CD14-positive monocyte (primary cell): ENCODE results near the gene ECEL1. TPM values are rescaled to one million over a fixed set of nuclear protein-coding genes. Genes with fewer than 3 reads are reported as not detected.
A peak's percentile ranks its signal among the peaks of the same experiment; 100 is the strongest.

Experiments
- DNase-seq, 3 donors: peaks; one replicate each; pipeline ENCODE4 v3.0.0-alpha.2; 2011 to 2022
- H2AFZ ChIP-seq: 2 replicates; pipeline ENCODE4 v1.6.0; 2012; ENCODE audit warnings: mild to moderate bottlenecking, low read depth, low read length, inconsistent platforms; ENCODE audit not compliant: insufficient read depth, poor library complexity, severe bottlenecking
- H3K27ac ChIP-seq, 2 donors: 1 replicate in 1 of 2; 2 replicates in 1 of 2; pipeline ENCODE4 v1.5.1; 2012 to 2013; ENCODE audit warnings: low read length in 2 of 2, control low read depth in 1 of 2, inconsistent platforms in 1 of 2, low read depth in 1 of 2, mild to moderate bottlenecking in 1 of 2
- H3K27me3 ChIP-seq, 2 donors: one replicate each; pipeline versions ENCODE4 v1.6.0 to v1.6.1; 2011 to 2013; ENCODE audit warnings: low read length in 2 of 2; ENCODE audit not compliant: control insufficient read depth in 2 of 2, insufficient read depth in 2 of 2
- H3K36me3 ChIP-seq, 2 donors: replicated peaks in 1 of 2; 1 replicate in 1 of 2; 2 replicates in 1 of 2; pipeline versions ENCODE4 v1.5.1 to v1.6.1; 2012 to 2013; ENCODE audit warnings: low read length in 2 of 2, control low read depth in 1 of 2, inconsistent platforms in 1 of 2, mild to moderate bottlenecking in 1 of 2; ENCODE audit not compliant: insufficient read depth in 2 of 2, control insufficient read depth in 1 of 2
- H3K4me1 ChIP-seq, 2 donors: 1 replicate in 1 of 2; 2 replicates in 1 of 2; pipeline versions ENCODE4 v1.5.1 to v1.6.1; 2012 to 2013; ENCODE audit warnings: low read length in 2 of 2, control low read depth in 1 of 2, inconsistent platforms in 1 of 2, mild to moderate bottlenecking in 1 of 2, moderate library complexity in 1 of 2; ENCODE audit not compliant: insufficient read depth in 2 of 2, control insufficient read depth in 1 of 2
- H3K4me2 ChIP-seq: replicated peaks from 2 replicates; pipeline ENCODE3; 2012; ENCODE audit warnings: low read length, moderate library complexity, mild to moderate bottlenecking; ENCODE audit not compliant: poor library complexity, severe bottlenecking; ENCODE audit errors: extremely low read depth
- H3K4me3 ChIP-seq, 3 experiments: fragments of 200-600 bp in 1 of 3; sonication (generic) in 1 of 3; replicated peaks in 1 of 3; 1 replicate in 2 of 3; 2 replicates in 1 of 3; pipeline ENCODE4 v1.5.1; 2011 to 2013; ENCODE audit warnings: low read length in 3 of 3, mild to moderate bottlenecking in 3 of 3, control low read depth in 2 of 3, low read depth in 2 of 3, inconsistent platforms in 1 of 3, moderate library complexity in 1 of 3
- H3K79me2 ChIP-seq: 2 replicates; pipeline ENCODE4 v1.6.0; 2012; ENCODE audit warnings: mild to moderate bottlenecking, control low read depth, inconsistent platforms, low read length, moderate library complexity; ENCODE audit not compliant: insufficient read depth
- H3K9ac ChIP-seq: 2 replicates; pipeline ENCODE4 v1.6.0; 2017; ENCODE audit warnings: low read length, mild to moderate bottlenecking; ENCODE audit not compliant: insufficient read depth, poor library complexity, severe bottlenecking
- H3K9me3 ChIP-seq, 2 donors: replicated peaks in 1 of 2; 1 replicate in 1 of 2; 2 replicates in 1 of 2; pipeline versions ENCODE4 v1.5.1 to v1.6.1; 2012 to 2013; ENCODE audit warnings: low read length in 2 of 2, control low read depth in 1 of 2; ENCODE audit not compliant: control insufficient read depth in 1 of 2, insufficient read depth in 1 of 2
- H4K20me1 ChIP-seq: 2 replicates; pipeline ENCODE4 v1.6.0; 2012; ENCODE audit warnings: mild to moderate bottlenecking, low read length, control low read depth, moderate library complexity; ENCODE audit not compliant: insufficient read depth
- H3K27ac Mint-ChIP-seq, 7 donors: one replicate each; pipeline ENCODE4 v1.8.0; 2020; ENCODE audit warnings: mild to moderate bottlenecking in 7 of 7, mixed read lengths in 7 of 7, moderate library complexity in 6 of 7, inconsistent platforms in 2 of 7
- H3K27me3 Mint-ChIP-seq, 3 donors: one replicate each; pipeline ENCODE4 v1.8.0; 2021 to 2022; ENCODE audit warnings: low read depth in 3 of 3, mild to moderate bottlenecking in 3 of 3, mixed read lengths in 3 of 3, moderate library complexity in 3 of 3, inconsistent platforms in 1 of 3
- H3K36me3 Mint-ChIP-seq, 2 donors: one replicate each; pipeline ENCODE4 v1.8.0; 2020; ENCODE audit warnings: mixed read lengths in 2 of 2, inconsistent platforms in 1 of 2, mild to moderate bottlenecking in 1 of 2
- H3K4me1 Mint-ChIP-seq: one replicate; pipeline ENCODE4 v1.8.0; 2020; ENCODE audit warnings: mild to moderate bottlenecking, mixed read lengths
- H3K4me3 Mint-ChIP-seq, 2 donors: one replicate each; pipeline ENCODE4 v1.8.0; 2020; ENCODE audit warnings: mild to moderate bottlenecking in 2 of 2, mixed read lengths in 2 of 2, moderate library complexity in 1 of 2
- H3K9me3 Mint-ChIP-seq, 7 donors: one replicate each; pipeline ENCODE4 v1.8.0; 2020 to 2022; ENCODE audit warnings: mixed read lengths in 7 of 7, mild to moderate bottlenecking in 6 of 7, moderate library complexity in 6 of 7, inconsistent platforms in 2 of 7
- WGBS: methylation state at CpG from one replicate; pipeline ENCODE4 v1.1.5; 2013; ENCODE audit warnings: missing lambda C conversion rate; ENCODE audit not compliant: insufficient coverage; 5-methylcytosine and 5-hydroxymethylcytosine counted together
- intact Hi-C, 2 donors: fragments of 100-400 bp; cut with micrococcal nuclease; formaldehyde crosslinking; loops; one replicate each; pipeline versions ENCODE4 v1.15.0 to v1.15.1; 2023
- polyA plus RNA-seq, 3 donors: library from polyadenylated mRNA; depleted of rRNA in 1 of 3; unstranded in 2 of 3; stranded (reverse) in 1 of 3; fragments of 300-500 nt in 2 of 3; fragments of >200 nt in 1 of 3; fragmentation: Illumina TruSeq in 2 of 3; gene quantifications; 1 replicate in 2 of 3; 2 replicates in 1 of 3; pipeline ENCODE4 v1.2.3, GENCODE V29; 2012 to 2021
- TF ChIP-seq, protein P1 (sequence below): fragments of 200-600 bp; IDR thresholded peaks from one replicate; pipeline ENCODE4 v1.8.0; 2022; ENCODE audit warnings: antibody characterized with exemption, mild to moderate bottlenecking

Gene ECEL1
- polyA plus RNA-seq, 3 donors = not detected

DNA sequence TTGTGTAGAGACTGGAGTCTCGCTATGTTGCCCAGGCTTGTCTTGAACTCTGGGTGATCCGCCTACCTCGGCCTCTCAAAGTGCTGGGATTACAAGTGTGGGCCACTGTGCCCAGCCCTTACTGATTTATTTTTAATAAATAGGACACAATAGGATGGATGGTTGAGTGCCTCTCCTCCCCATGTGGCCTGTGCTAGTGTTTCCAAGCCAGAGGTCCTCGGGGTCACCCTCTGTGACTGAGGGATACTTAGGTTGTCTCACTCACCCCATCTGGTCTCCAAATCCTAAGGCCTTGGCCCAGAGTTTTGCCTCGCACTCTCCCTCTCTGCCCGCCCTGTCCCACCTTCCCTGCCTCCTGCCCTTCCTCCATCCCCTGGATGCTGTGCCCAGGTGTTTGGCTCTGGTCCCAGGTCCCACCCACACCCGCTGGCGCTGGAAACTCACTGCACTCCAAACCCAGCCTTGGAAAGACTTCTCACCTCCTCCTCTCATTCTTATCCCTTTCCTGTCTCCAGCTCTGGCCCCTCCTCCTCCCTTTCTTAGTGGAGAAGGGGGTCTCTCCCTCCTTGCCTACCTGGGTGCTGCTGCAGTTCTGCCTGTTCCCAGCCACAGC, 4.7 kb upstream of the ECEL1 start:
- intact Hi-C loops = no loop called here
- WGBS = 100% methylated on average over 1 of the region's 8 CpGs
- no peak overlapping the region for H3K9ac ChIP-seq
- H3K4me3 ChIP-seq = no peak overlapping the region
- no peaks in the 10 kb centered on the region for H3K36me3 ChIP-seq
- no peaks in the 10 kb centered on the region for H4K20me1 ChIP-seq
- H3K4me1 ChIP-seq = no peaks in the 10 kb centered on the region
- H3K4me2 ChIP-seq = no peak overlapping the region
- TF ChIP-seq, protein P1, sequence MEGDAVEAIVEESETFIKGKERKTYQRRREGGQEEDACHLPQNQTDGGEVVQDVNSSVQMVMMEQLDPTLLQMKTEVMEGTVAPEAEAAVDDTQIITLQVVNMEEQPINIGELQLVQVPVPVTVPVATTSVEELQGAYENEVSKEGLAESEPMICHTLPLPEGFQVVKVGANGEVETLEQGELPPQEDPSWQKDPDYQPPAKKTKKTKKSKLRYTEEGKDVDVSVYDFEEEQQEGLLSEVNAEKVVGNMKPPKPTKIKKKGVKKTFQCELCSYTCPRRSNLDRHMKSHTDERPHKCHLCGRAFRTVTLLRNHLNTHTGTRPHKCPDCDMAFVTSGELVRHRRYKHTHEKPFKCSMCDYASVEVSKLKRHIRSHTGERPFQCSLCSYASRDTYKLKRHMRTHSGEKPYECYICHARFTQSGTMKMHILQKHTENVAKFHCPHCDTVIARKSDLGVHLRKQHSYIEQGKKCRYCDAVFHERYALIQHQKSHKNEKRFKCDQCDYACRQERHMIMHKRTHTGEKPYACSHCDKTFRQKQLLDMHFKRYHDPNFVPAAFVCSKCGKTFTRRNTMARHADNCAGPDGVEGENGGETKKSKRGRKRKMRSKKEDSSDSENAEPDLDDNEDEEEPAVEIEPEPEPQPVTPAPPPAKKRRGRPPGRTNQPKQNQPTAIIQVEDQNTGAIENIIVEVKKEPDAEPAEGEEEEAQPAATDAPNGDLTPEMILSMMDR = no peak
- DNase-seq = no peak
- no peaks in the 10 kb centered on the region for H3K79me2 ChIP-seq
- H3K4me3 Mint-ChIP-seq = no peak overlapping the region
- no peak overlapping the region for H3K27ac ChIP-seq
- peaks cover 8 to 21% of the 10 kb centered on the region in 2 donors for H3K27me3 ChIP-seq
- H3K9me3 Mint-ChIP-seq = peaks cover 0 to 5% (median 0%) of the 10 kb centered on the region in 7 donors
- no peaks in the 10 kb centered on the region for H3K36me3 Mint-ChIP-seq
- peaks cover 20 to 30% (median 26%) of the 10 kb centered on the region in 3 donors for H3K27me3 Mint-ChIP-seq
- H3K27ac Mint-ChIP-seq = peak overlapping the region in 1 of 7 donors; percentile 41
- H2AFZ ChIP-seq = no peak overlapping the region
- no peaks in the 10 kb centered on the region for H3K4me1 Mint-ChIP-seq
- H3K9me3 ChIP-seq = no peaks in the 10 kb centered on the region

DNA sequence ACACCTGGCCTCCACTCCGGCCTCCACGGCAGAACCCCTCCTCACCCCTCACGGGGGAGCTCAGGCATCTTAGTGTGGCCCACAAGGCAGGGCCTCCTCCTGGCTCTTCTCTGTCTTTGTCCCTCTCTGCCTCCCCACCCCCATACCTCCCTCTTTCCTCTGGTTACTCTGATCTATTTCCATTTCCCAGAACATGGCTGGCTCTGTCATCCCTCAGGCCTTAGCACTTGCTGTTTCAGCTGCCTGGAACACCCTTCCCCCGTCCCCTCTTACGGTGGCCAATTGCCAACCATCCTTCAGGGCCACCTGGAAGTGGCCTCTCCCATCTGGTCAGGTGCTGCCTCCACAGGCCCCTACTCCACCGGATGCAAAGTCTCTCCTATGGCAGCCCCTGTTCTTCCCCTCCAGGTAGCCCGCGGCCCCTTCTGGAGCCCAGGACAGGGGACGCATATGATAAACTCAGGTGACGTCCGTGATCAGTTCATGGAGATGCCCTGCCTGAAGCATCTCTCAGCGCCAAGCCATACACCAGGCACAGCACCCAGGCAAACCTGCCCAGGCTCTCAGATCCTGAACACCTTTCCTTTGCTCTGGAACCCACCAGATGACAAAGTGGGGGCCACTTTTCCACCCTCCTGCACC, 3.6 kb upstream of the ECEL1 start:
- Histone ChIP-seq H3K4me2 (no peak overlapping the region), H4K20me1 (no peaks in the 10 kb centered on the region), H3K9me3 (no peaks in the 10 kb centered on the region), H3K36me3 (no peaks in the 10 kb centered on the region), H3K9ac (no peak overlapping the region), H3K4me1 (no peaks in the 10 kb centered on the region), H3K27ac (no peak overlapping the region), H3K79me2 (no peaks in the 10 kb centered on the region), H2AFZ (no peak overlapping the region), H3K4me3 (no peak overlapping the region), H3K27me3 (peaks cover 11 to 28% of the 10 kb centered on the region in 2 donors)
- Mint-ChIP-seq H3K36me3 (no peaks in the 10 kb centered on the region), H3K4me1 (no peaks in the 10 kb centered on the region), H3K9me3 (peaks cover 0 to 5% (median 0%) of the 10 kb centered on the region in 7 donors), H3K4me3 (no peak overlapping the region), H3K27me3 (peaks cover 28 to 39% (median 32%) of the 10 kb centered on the region in 3 donors), H3K27ac (no peak overlapping the region)
- no peak for DNase-seq
- intact Hi-C loops = no loop called here
- WGBS = 96% methylated on average over 12 of the region's 12 CpGs
- TF ChIP-seq, protein P1 = no peak
